HepG2 (cell line): ENCODE data around the gene PRELID1. TPM values are rescaled to one million over a fixed set of nuclear protein-coding genes. Genes with fewer than 3 reads are reported as not detected.
A peak's percentile ranks its signal among the peaks of the same experiment; 100 is the strongest.

Experiments used
- CEBPG ChIP-seq: IDR thresholded peaks from 2 replicates; pipeline ENCODE4 v1.6.1; 2016
- DZIP1 ChIP-seq: sonication (generic); formaldehyde crosslinking; IDR thresholded peaks from 2 replicates; pipeline ENCODE4 v1.5.0; 2020; ENCODE audit warnings: mild to moderate bottlenecking, missing genetic modification reagents
- EP300 ChIP-seq, 3 experiments: sonication (generic) in 1 of 3; formaldehyde crosslinking in 1 of 3; IDR thresholded peaks; 2 replicates each; pipeline versions ENCODE4 v1.5.1 to v1.6.1; 2011 to 2020; ENCODE audit warnings: low read depth in 2 of 3, low read length in 2 of 3, borderline replicate concordance in 1 of 3, improper control_type of control experiment in 1 of 3, mild to moderate bottlenecking in 1 of 3, missing genetic modification reagents in 1 of 3, moderate library complexity in 1 of 3
- HOXD1 ChIP-seq: sonication (generic); formaldehyde crosslinking; IDR thresholded peaks from 2 replicates; pipeline ENCODE4 v1.5.0; 2020; ENCODE audit warnings: missing genetic modification reagents
- JUND ChIP-seq: sonication (generic); formaldehyde crosslinking; IDR thresholded peaks from 2 replicates; pipeline ENCODE4 v1.8.0; 2022; ENCODE audit warnings: mild to moderate bottlenecking, missing genetic modification reagents
- MTF2 ChIP-seq: sonication (generic); formaldehyde crosslinking; IDR thresholded peaks from 2 replicates; pipeline ENCODE4 v1.5.0; 2020; ENCODE audit warnings: missing genetic modification reagents, borderline replicate concordance
- PATZ1 ChIP-seq: sonication (generic); formaldehyde crosslinking; IDR thresholded peaks from 2 replicates; pipeline ENCODE4 v1.4.0; 2020; ENCODE audit warnings: missing genetic modification reagents
- RARA ChIP-seq: IDR thresholded peaks from 2 replicates; pipeline ENCODE4 v1.6.1; 2016; ENCODE audit warnings: missing genetic modification reagents, missing compliant biosample characterization
- SPEN ChIP-seq: sonication (generic); formaldehyde crosslinking; IDR thresholded peaks from 2 replicates; pipeline ENCODE4 v1.5.1; 2020; ENCODE audit warnings: low read depth, mild to moderate bottlenecking, missing genetic modification reagents
- TBL1XR1 ChIP-seq: fragments of 150-350 bp; IDR thresholded peaks from 2 replicates; pipeline ENCODE4 v1.6.1; 2014; ENCODE audit warnings: borderline replicate concordance, low read length; ENCODE audit not compliant: partially characterized antibody
- ZBTB1 ChIP-seq: sonication (generic); formaldehyde crosslinking; IDR thresholded peaks from 2 replicates; pipeline ENCODE4 v1.4.0; 2020; ENCODE audit warnings: missing genetic modification reagents, borderline replicate concordance
- ZNF451 ChIP-seq: sonication (generic); formaldehyde crosslinking; IDR thresholded peaks from 2 replicates; pipeline ENCODE4 v1.5.0; 2020; ENCODE audit warnings: mild to moderate bottlenecking, missing genetic modification reagents
- ZNF749 ChIP-seq: sonication (generic); formaldehyde crosslinking; IDR thresholded peaks from 2 replicates; pipeline ENCODE4 v1.8.0; 2022; ENCODE audit warnings: mild to moderate bottlenecking, missing genetic modification reagents, moderate library complexity, borderline replicate concordance
- ZNF770 ChIP-seq: sonication (generic); formaldehyde crosslinking; IDR thresholded peaks from 2 replicates; pipeline ENCODE4 v1.5.0; 2020; ENCODE audit warnings: mild to moderate bottlenecking, missing genetic modification reagents
- polyA plus RNA-seq, 8 experiments: library from polyadenylated mRNA; depleted of rRNA in 3 of 8; stranded (reverse) in 7 of 8; unstranded in 1 of 8; fragments of >200 nt; fragmentation: Illumina TruSeq in 4 of 8; extraction: Trizol in 4 of 8; gene quantifications; 2 replicates each; pipeline versions ENCODE4 v1.2.1 to v1.2.3, GENCODE V29; 2011 to 2016; ENCODE audit warnings: low read depth in 4 of 8, missing spikeins in 1 of 8, mixed read lengths in 1 of 8; ENCODE audit not compliant: insufficient read depth in 1 of 8
- total RNA-seq, 5 experiments: library from RNA; depleted of rRNA; stranded (reverse); fragments of >200 nt; fragmentation: Illumina TruSeq; extraction: Trizol; gene quantifications; 2 replicates each; pipeline ENCODE4 v1.2.3, GENCODE V29; 2016; ENCODE audit warnings: low read depth in 1 of 5
- TF ChIP-seq, protein P1 (sequence below): sonication (generic); formaldehyde crosslinking; IDR thresholded peaks from 2 replicates; pipeline ENCODE4 v1.5.1; 2020; ENCODE audit warnings: mild to moderate bottlenecking, missing genetic modification reagents, borderline replicate concordance

The PRELID1 gene
- total and polyA plus RNA-seq, 2 of the 13 experiments (the other 11 are each of a cell fraction or from before 2014, with no cell fraction given) = 250 to 271 TPM

- TF ChIP-seq DZIP1 (CRISPR knock-in tag) (no peak), EP300 (IDR thresholded peaks at IDR 0.05; ENCODE audit: low read depth in 2 of 2, low read length in 2 of 2) (peak; percentile 66 to 68; a peak in 3 of 4 replicates), EP300 (CRISPR knock-in tag; IDR thresholded peaks at IDR 0.05; ENCODE audit: borderline replicate concordance) (0 out of 2 replicates have a peak, but pooled peaks have one; percentile 12), ZNF451 (CRISPR knock-in tag) (no peak), JUND (CRISPR knock-in tag) (peak; percentile 86), MTF2 (no peak), CEBPG (peak; percentile 71), HOXD1 (CRISPR knock-in tag) (no peak), ZNF770 (CRISPR knock-in tag) (0 out of 2 replicates have a peak, but pooled peaks have one; percentile 3), PATZ1 (CRISPR knock-in tag) (0 out of 2 replicates have a peak, but pooled peaks have one; percentile 3), TBL1XR1 (no peak), SPEN (no peak), ZBTB1 (CRISPR knock-in tag) (no peak), RARA (CRISPR knock-in tag) (peak; percentile 60; the same call in 1 of the 2 replicates), ZNF749 (no peak)
- TF ChIP-seq, protein P1, sequence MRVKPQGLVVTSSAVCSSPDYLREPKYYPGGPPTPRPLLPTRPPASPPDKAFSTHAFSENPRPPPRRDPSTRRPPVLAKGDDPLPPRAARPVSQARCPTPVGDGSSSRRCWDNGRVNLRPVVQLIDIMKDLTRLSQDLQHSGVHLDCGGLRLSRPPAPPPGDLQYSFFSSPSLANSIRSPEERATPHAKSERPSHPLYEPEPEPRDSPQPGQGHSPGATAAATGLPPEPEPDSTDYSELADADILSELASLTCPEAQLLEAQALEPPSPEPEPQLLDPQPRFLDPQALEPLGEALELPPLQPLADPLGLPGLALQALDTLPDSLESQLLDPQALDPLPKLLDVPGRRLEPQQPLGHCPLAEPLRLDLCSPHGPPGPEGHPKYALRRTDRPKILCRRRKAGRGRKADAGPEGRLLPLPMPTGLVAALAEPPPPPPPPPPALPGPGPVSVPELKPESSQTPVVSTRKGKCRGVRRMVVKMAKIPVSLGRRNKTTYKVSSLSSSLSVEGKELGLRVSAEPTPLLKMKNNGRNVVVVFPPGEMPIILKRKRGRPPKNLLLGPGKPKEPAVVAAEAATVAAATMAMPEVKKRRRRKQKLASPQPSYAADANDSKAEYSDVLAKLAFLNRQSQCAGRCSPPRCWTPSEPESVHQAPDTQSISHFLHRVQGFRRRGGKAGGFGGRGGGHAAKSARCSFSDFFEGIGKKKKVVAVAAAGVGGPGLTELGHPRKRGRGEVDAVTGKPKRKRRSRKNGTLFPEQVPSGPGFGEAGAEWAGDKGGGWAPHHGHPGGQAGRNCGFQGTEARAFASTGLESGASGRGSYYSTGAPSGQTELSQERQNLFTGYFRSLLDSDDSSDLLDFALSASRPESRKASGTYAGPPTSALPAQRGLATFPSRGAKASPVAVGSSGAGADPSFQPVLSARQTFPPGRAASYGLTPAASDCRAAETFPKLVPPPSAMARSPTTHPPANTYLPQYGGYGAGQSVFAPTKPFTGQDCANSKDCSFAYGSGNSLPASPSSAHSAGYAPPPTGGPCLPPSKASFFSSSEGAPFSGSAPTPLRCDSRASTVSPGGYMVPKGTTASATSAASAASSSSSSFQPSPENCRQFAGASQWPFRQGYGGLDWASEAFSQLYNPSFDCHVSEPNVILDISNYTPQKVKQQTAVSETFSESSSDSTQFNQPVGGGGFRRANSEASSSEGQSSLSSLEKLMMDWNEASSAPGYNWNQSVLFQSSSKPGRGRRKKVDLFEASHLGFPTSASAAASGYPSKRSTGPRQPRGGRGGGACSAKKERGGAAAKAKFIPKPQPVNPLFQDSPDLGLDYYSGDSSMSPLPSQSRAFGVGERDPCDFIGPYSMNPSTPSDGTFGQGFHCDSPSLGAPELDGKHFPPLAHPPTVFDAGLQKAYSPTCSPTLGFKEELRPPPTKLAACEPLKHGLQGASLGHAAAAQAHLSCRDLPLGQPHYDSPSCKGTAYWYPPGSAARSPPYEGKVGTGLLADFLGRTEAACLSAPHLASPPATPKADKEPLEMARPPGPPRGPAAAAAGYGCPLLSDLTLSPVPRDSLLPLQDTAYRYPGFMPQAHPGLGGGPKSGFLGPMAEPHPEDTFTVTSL = peak; percentile 63; the same call in 1 of the 2 replicates
Measured at GRCh38 chr5:177325868-177326381, 22.3 kb downstream of the PRELID1 start (continued).
